Neural cell (in vitro differentiated cells): Measurements from ENCODE around the gene MAPT. TPM values are rescaled to one million over a fixed set of nuclear protein-coding genes. Genes with fewer than 3 reads are reported as not detected.

Experiments
- H2AFZ ChIP-seq: fragments of 200-600, 300-800 bp; sonication (generic), shearing (Covaris generic); 2 replicates; pipeline ENCODE4 v1.6.0; 2014; ENCODE audit warnings: low read depth, mild to moderate bottlenecking, antibody characterized with exemption, low read length, moderate library complexity
- H3F3A ChIP-seq: fragments of 200-600 bp; shearing (Covaris generic); 2 replicates; pipeline ENCODE4 v1.6.1; 2016; ENCODE audit warnings: mild to moderate bottlenecking, moderate library complexity, mixed read lengths, antibody characterized with exemption, low read length; ENCODE audit not compliant: insufficient read depth, poor library complexity, severe bottlenecking
- H3K27ac ChIP-seq: fragments of 200-600, 300-800 bp; sonication (generic), shearing (Covaris generic); 2 replicates; pipeline ENCODE4 v1.5.1; 2014; ENCODE audit warnings: mild to moderate bottlenecking, low read length, moderate library complexity
- H3K27me3 ChIP-seq: fragments of 300-800, 200-600 bp; sonication (generic), shearing (Covaris generic); 2 replicates; pipeline ENCODE4 v1.6.0; 2014; ENCODE audit warnings: mild to moderate bottlenecking, low read depth, low read length, moderate library complexity; ENCODE audit not compliant: insufficient read depth
- H3K36me3 ChIP-seq: fragments of 300-800, 200-600 bp; sonication (generic), shearing (Covaris generic); 2 replicates; pipeline ENCODE4 v1.5.1; 2014; ENCODE audit warnings: mild to moderate bottlenecking, antibody characterized with exemption, low read length, moderate library complexity; ENCODE audit not compliant: insufficient read depth
- H3K4me2 ChIP-seq: fragments of 300-800, 200-600 bp; sonication (generic), shearing (Covaris generic); 2 replicates; pipeline ENCODE4 v1.6.0; 2014; ENCODE audit warnings: mild to moderate bottlenecking, low read length
- H3K4me3 ChIP-seq: fragments of 300-800, 200-600 bp; sonication (generic), shearing (Covaris generic); 2 replicates; pipeline ENCODE4 v1.5.1; 2014; ENCODE audit warnings: mild to moderate bottlenecking, low read length, moderate library complexity
- H3K79me2 ChIP-seq: fragments of 200-600 bp; shearing (Covaris generic); replicated peaks from 2 replicates; pipeline ENCODE4 v1.6.0; 2014; ENCODE audit warnings: mild to moderate bottlenecking, low read length, moderate library complexity; ENCODE audit not compliant: insufficient read depth
- H3K9ac ChIP-seq: fragments of 300-800, 200-600 bp; sonication (generic), shearing (Covaris generic); 2 replicates; pipeline ENCODE4 v1.6.1; 2016; ENCODE audit warnings: mild to moderate bottlenecking, low read length, mixed read lengths
- H3K9me2 ChIP-seq: fragments of 200-600 bp; shearing (Covaris generic); 2 replicates; pipeline ENCODE4 v1.6.1; 2016; ENCODE audit warnings: mild to moderate bottlenecking, low read length, mixed read lengths; ENCODE audit not compliant: insufficient read depth
- H3K9me3 ChIP-seq: fragments of 200-600, 300-800 bp; sonication (generic), shearing (Covaris generic); 2 replicates; pipeline ENCODE4 v1.6.1; 2016; ENCODE audit warnings: mild to moderate bottlenecking, mixed run types, low read length, moderate library complexity, mixed read lengths
- H4K20me1 ChIP-seq: fragments of 200-600 bp; shearing (Covaris generic); 2 replicates; pipeline ENCODE4 v1.6.1; 2016; ENCODE audit warnings: mild to moderate bottlenecking, mixed run types; ENCODE audit not compliant: insufficient read depth
- EP300 ChIP-seq: fragments of 450-650 bp; conservative IDR thresholded peaks from 2 replicates; pipeline ENCODE4 v1.6.1; 2014; ENCODE audit warnings: antibody characterized with exemption, mild to moderate bottlenecking, moderate library complexity; ENCODE audit not compliant: poor library complexity, severe bottlenecking
- EZH2 ChIP-seq: fragments of 200-600, 300-800 bp; shearing (Covaris generic), sonication (generic); IDR thresholded peaks from 2 replicates; pipeline ENCODE4 v1.6.1; 2014; ENCODE audit warnings: antibody characterized with exemption, low read length, borderline replicate concordance, mild to moderate bottlenecking; ENCODE audit not compliant: insufficient read depth, poor library complexity, severe bottlenecking
- MXI1 ChIP-seq: fragments of 450-650 bp; conservative IDR thresholded peaks from 2 replicates; pipeline ENCODE4 v1.6.1; 2014; ENCODE audit warnings: antibody characterized with exemption, mild to moderate bottlenecking; ENCODE audit not compliant: poor library complexity, severe bottlenecking
- POLR2AphosphoS5 ChIP-seq: IDR thresholded peaks from 2 replicates; pipeline ENCODE4 v1.6.1; 2012
- RAD21 ChIP-seq: fragments of 450-650 bp; conservative IDR thresholded peaks from 2 replicates; pipeline ENCODE4 v1.6.1; 2014; ENCODE audit warnings: antibody characterized with exemption, mild to moderate bottlenecking, moderate library complexity
- SMC3 ChIP-seq: fragments of 450-650 bp; conservative IDR thresholded peaks from 2 replicates; pipeline ENCODE4 v1.6.1; 2014; ENCODE audit warnings: antibody characterized with exemption, mild to moderate bottlenecking, moderate library complexity; ENCODE audit not compliant: poor library complexity
- TAF1 ChIP-seq: IDR thresholded peaks from 2 replicates; pipeline ENCODE4 v1.6.1; 2012; ENCODE audit warnings: low read depth
- polyA plus RNA-seq: library from polyadenylated mRNA; depleted of rRNA; stranded (reverse); fragments of >200 nt; gene quantifications from 2 replicates; pipeline ENCODE4 v1.2.3, GENCODE V29; 2014
- TF ChIP-seq, protein P1 (sequence below): IDR thresholded peaks from 2 replicates; pipeline ENCODE4 v1.6.1; 2012; ENCODE audit warnings: borderline replicate concordance
- TF ChIP-seq, protein P2 (sequence below): fragments of 450-650 bp; IDR thresholded peaks from 2 replicates; pipeline ENCODE4 v1.5.1; 2014; ENCODE audit warnings: antibody characterized with exemption, mild to moderate bottlenecking, moderate library complexity; ENCODE audit not compliant: poor library complexity, severe bottlenecking

MAPT gene
- polyA plus RNA-seq, 1 donor from 2014 or later, result 94.5 TPM

- Histone ChIP-seq H3K79me2 (no peaks in the 10 kb centered on the region), H2AFZ (no peak overlapping the region), H3F3A (no peaks in the 10 kb centered on the region), H3K36me3 (no peaks in the 10 kb centered on the region), H3K4me2 (no peak overlapping the region), H4K20me1 (no peaks in the 10 kb centered on the region), H3K9me2 (no peaks in the 10 kb centered on the region), H3K9ac (no peak overlapping the region), H3K4me3 (no peak overlapping the region), H3K9me3 (no peaks in the 10 kb centered on the region), H3K27me3 (no peaks in the 10 kb centered on the region), H3K27ac (no peak overlapping the region)
- TF ChIP-seq, protein P1, sequence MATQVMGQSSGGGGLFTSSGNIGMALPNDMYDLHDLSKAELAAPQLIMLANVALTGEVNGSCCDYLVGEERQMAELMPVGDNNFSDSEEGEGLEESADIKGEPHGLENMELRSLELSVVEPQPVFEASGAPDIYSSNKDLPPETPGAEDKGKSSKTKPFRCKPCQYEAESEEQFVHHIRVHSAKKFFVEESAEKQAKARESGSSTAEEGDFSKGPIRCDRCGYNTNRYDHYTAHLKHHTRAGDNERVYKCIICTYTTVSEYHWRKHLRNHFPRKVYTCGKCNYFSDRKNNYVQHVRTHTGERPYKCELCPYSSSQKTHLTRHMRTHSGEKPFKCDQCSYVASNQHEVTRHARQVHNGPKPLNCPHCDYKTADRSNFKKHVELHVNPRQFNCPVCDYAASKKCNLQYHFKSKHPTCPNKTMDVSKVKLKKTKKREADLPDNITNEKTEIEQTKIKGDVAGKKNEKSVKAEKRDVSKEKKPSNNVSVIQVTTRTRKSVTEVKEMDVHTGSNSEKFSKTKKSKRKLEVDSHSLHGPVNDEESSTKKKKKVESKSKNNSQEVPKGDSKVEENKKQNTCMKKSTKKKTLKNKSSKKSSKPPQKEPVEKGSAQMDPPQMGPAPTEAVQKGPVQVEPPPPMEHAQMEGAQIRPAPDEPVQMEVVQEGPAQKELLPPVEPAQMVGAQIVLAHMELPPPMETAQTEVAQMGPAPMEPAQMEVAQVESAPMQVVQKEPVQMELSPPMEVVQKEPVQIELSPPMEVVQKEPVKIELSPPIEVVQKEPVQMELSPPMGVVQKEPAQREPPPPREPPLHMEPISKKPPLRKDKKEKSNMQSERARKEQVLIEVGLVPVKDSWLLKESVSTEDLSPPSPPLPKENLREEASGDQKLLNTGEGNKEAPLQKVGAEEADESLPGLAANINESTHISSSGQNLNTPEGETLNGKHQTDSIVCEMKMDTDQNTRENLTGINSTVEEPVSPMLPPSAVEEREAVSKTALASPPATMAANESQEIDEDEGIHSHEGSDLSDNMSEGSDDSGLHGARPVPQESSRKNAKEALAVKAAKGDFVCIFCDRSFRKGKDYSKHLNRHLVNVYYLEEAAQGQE, result no peak
- TF ChIP-seq SMC3 (no peak), TAF1 (no peak), POLR2AphosphoS5 (no peak), EZH2 (no peak), MXI1 (no peak), EP300 (no peak), RAD21 (no peak)
- TF ChIP-seq, protein P2, sequence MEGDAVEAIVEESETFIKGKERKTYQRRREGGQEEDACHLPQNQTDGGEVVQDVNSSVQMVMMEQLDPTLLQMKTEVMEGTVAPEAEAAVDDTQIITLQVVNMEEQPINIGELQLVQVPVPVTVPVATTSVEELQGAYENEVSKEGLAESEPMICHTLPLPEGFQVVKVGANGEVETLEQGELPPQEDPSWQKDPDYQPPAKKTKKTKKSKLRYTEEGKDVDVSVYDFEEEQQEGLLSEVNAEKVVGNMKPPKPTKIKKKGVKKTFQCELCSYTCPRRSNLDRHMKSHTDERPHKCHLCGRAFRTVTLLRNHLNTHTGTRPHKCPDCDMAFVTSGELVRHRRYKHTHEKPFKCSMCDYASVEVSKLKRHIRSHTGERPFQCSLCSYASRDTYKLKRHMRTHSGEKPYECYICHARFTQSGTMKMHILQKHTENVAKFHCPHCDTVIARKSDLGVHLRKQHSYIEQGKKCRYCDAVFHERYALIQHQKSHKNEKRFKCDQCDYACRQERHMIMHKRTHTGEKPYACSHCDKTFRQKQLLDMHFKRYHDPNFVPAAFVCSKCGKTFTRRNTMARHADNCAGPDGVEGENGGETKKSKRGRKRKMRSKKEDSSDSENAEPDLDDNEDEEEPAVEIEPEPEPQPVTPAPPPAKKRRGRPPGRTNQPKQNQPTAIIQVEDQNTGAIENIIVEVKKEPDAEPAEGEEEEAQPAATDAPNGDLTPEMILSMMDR, result no peak
Observed at GRCh38 chr17:45848405-45848804, 45.9 kb upstream of the MAPT start.

GRCh38 chr17:45848868-45849535, 45.4 kb upstream of the MAPT start:
- no peak overlapping the region for H3K9ac ChIP-seq

More at GRCh38 chr17:45848868-45849535, 45.4 kb upstream of the MAPT start:
- Histone ChIP-seq H4K20me1 (no peaks in the 10 kb centered on the region), H3K36me3 (no peaks in the 10 kb centered on the region), H3K27me3 (no peaks in the 10 kb centered on the region), H3K79me2 (no peaks in the 10 kb centered on the region), H3K9me2 (no peaks in the 10 kb centered on the region), H3K4me2 (no peak overlapping the region), H3K9me3 (no peaks in the 10 kb centered on the region), H3K4me3 (no peak overlapping the region), H2AFZ (no peak overlapping the region), H3K27ac (no peak overlapping the region), H3F3A (no peaks in the 10 kb centered on the region)
- TF ChIP-seq RAD21 (no peak), TAF1 (no peak), POLR2AphosphoS5 (no peak), EP300 (no peak), SMC3 (no peak), MXI1 (no peak), EZH2 (no peak)
- TF ChIP-seq, protein P2, result no peak
- TF ChIP-seq, protein P1, result no peak
